H9 (cell line): ENCODE results near the gene VSTM4. TPM values are rescaled to one million over a fixed set of nuclear protein-coding genes. Genes with fewer than 3 reads are reported as not detected.

ENCODE experiments used
- DNase-seq: peaks from one replicate; pipeline ENCODE4 v3.0.0-alpha.2; 2017
- H2AFZ ChIP-seq: one replicate; pipeline ENCODE4 v1.6.1; 2013; ENCODE audit warnings: mild to moderate bottlenecking, low read length, control low read depth, moderate library complexity
- H2AK5ac ChIP-seq: 2 replicates; pipeline ENCODE4 v1.6.1; 2013; ENCODE audit warnings: low read length, control low read depth, mixed read lengths; ENCODE audit not compliant: insufficient read length
- H2BK120ac ChIP-seq: one replicate; pipeline ENCODE4 v1.6.1; 2013; ENCODE audit warnings: low read depth, mild to moderate bottlenecking, low read length, control low read depth, inconsistent platforms; ENCODE audit not compliant: poor library complexity, severe bottlenecking
- H2BK12ac ChIP-seq: 2 replicates; pipeline ENCODE4 v1.6.1; 2013; ENCODE audit warnings: low read length, control low read depth, mixed read lengths, low read depth; ENCODE audit not compliant: insufficient read length
- H2BK15ac ChIP-seq: 2 replicates; pipeline ENCODE4 v1.6.1; 2013; ENCODE audit warnings: low read depth, low read length, control low read depth
- H2BK20ac ChIP-seq: one replicate; pipeline ENCODE4 v1.6.1; 2013; ENCODE audit warnings: low read depth, mild to moderate bottlenecking, low read length, control low read depth, inconsistent platforms; ENCODE audit not compliant: poor library complexity, severe bottlenecking
- H2BK5ac ChIP-seq: 2 replicates; pipeline ENCODE4 v1.6.1; 2013; ENCODE audit warnings: low read length, control low read depth, mixed read lengths; ENCODE audit not compliant: insufficient read length
- H3K14ac ChIP-seq: 2 replicates; pipeline ENCODE4 v1.6.1; 2013; ENCODE audit warnings: low read length, control low read depth; ENCODE audit not compliant: insufficient read depth
- H3K18ac ChIP-seq: 2 replicates; pipeline ENCODE4 v1.6.1; 2013; ENCODE audit warnings: low read depth, mild to moderate bottlenecking, mixed read lengths, low read length, control low read depth; ENCODE audit not compliant: insufficient read length
- H3K23ac ChIP-seq: 2 replicates; pipeline ENCODE4 v1.6.1; 2013; ENCODE audit warnings: low read length, control low read depth, mixed read lengths, low read depth; ENCODE audit not compliant: insufficient read length
- H3K23me2 ChIP-seq: 2 replicates; pipeline ENCODE4 v1.6.1; 2013; ENCODE audit warnings: low read depth, mild to moderate bottlenecking, mixed read lengths, low read length, control low read depth; ENCODE audit not compliant: insufficient read length, poor library complexity, severe bottlenecking
- H3K27ac ChIP-seq: 2 replicates; pipeline ENCODE4 v1.5.1; 2013; ENCODE audit warnings: low read length, control low read depth, mixed read lengths, low read depth; ENCODE audit not compliant: insufficient read length
- H3K27me3 ChIP-seq: 2 replicates; pipeline ENCODE4 v1.6.1; 2013; ENCODE audit warnings: low read length, control low read depth, inconsistent platforms; ENCODE audit not compliant: insufficient read depth
- H3K4ac ChIP-seq: 2 replicates; pipeline ENCODE4 v1.6.1; 2013; ENCODE audit warnings: low read depth, mild to moderate bottlenecking, control low read depth, inconsistent platforms, low read length, moderate library complexity
- H3K4me1 ChIP-seq: 2 replicates; pipeline ENCODE4 v1.6.1; 2013; ENCODE audit warnings: low read length, control low read depth, inconsistent platforms; ENCODE audit not compliant: insufficient read depth
- H3K4me2 ChIP-seq: 2 replicates; pipeline ENCODE4 v1.6.1; 2013; ENCODE audit warnings: low read length, control low read depth, mixed read lengths; ENCODE audit not compliant: insufficient read length, insufficient read depth
- H3K56ac ChIP-seq: 2 replicates; pipeline ENCODE4 v1.6.1; 2013; ENCODE audit warnings: low read depth, mild to moderate bottlenecking, mixed read lengths, low read length, control low read depth; ENCODE audit not compliant: insufficient read length
- H3K79me1 ChIP-seq: 2 replicates; pipeline ENCODE4 v1.6.1; 2013; ENCODE audit warnings: low read depth, mild to moderate bottlenecking, moderate library complexity, low read length, control low read depth, inconsistent platforms; ENCODE audit not compliant: insufficient read depth, poor library complexity, severe bottlenecking
- H3K79me2 ChIP-seq: 2 replicates; pipeline ENCODE4 v1.6.1; 2013; ENCODE audit warnings: low read length, control low read depth, inconsistent platforms; ENCODE audit not compliant: insufficient read depth
- H3K9ac ChIP-seq: 2 replicates; pipeline ENCODE4 v1.6.1; 2013; ENCODE audit warnings: low read length, control low read depth, mixed read lengths; ENCODE audit not compliant: insufficient read length; ENCODE audit errors: extremely low read depth
- H3K9me3 ChIP-seq: one replicate; pipeline ENCODE4 v1.6.1; 2013; ENCODE audit warnings: low read depth, low read length, inconsistent platforms; ENCODE audit not compliant: control insufficient read depth
- H3T11ph ChIP-seq: one replicate; pipeline ENCODE4 v1.6.1; 2013; ENCODE audit warnings: mild to moderate bottlenecking, low read length, control low read depth, inconsistent platforms
- H4K20me1 ChIP-seq: one replicate; pipeline ENCODE4 v1.6.1; 2013; ENCODE audit not compliant: control insufficient read depth, insufficient read length, insufficient read depth
- H4K5ac ChIP-seq: 2 replicates; pipeline ENCODE4 v1.6.1; 2013; ENCODE audit warnings: low read depth, mild to moderate bottlenecking, mixed read lengths, low read length, control low read depth; ENCODE audit not compliant: insufficient read length
- H4K8ac ChIP-seq: replicated peaks from 2 replicates; pipeline ENCODE4 v1.6.1; 2013; ENCODE audit warnings: low read length, control low read depth, mixed read lengths, low read depth; ENCODE audit not compliant: insufficient read length
- H4K91ac ChIP-seq: 2 replicates; pipeline ENCODE4 v1.6.1; 2013; ENCODE audit warnings: low read depth, mild to moderate bottlenecking, moderate library complexity, mixed read lengths, low read length, control low read depth; ENCODE audit not compliant: insufficient read length
- H3K27ac Mint-ChIP-seq, 3 experiments: 2 replicates in 2 of 3; 3 replicates in 1 of 3; pipeline ENCODE4 v1.8.0; 2020 to 2021; ENCODE audit warnings: mixed read lengths in 3 of 3, mild to moderate bottlenecking in 1 of 3, moderate library complexity in 1 of 3
- H3K27me3 Mint-ChIP-seq: 2 replicates; pipeline ENCODE4 v1.8.0; 2021; ENCODE audit warnings: low read depth, mild to moderate bottlenecking, moderate library complexity, mixed read lengths
- H3K36me3 Mint-ChIP-seq, 3 experiments: 2 replicates in 2 of 3; 3 replicates in 1 of 3; pipeline ENCODE4 v1.8.0; 2020 to 2021; ENCODE audit warnings: low read depth in 3 of 3, mixed read lengths in 3 of 3; ENCODE audit not compliant: insufficient read depth in 1 of 3
- H3K4me1 Mint-ChIP-seq, 2 experiments: 2 replicates each; pipeline ENCODE4 v1.8.0; 2020; ENCODE audit warnings: mixed read lengths in 2 of 2
- H3K4me3 Mint-ChIP-seq, 2 experiments: 2 replicates in 1 of 2; 3 replicates in 1 of 2; pipeline ENCODE4 v1.8.0; 2020 to 2021; ENCODE audit warnings: mild to moderate bottlenecking in 2 of 2, mixed read lengths in 2 of 2, moderate library complexity in 1 of 2
- H3K9me3 Mint-ChIP-seq, 2 experiments: 2 replicates in 1 of 2; 3 replicates in 1 of 2; pipeline ENCODE4 v1.8.0; 2020; ENCODE audit warnings: mild to moderate bottlenecking in 2 of 2, mixed read lengths in 2 of 2, moderate library complexity in 1 of 2
- WGBS: extraction: QIAGEN DNeasy Blood & Tissue Kit; methylation state at CpG from one replicate; pipeline ENCODE4 v1.1.7; 2013; ENCODE audit warnings: missing lambda C conversion rate, low lambda C conversion rate, mixed read lengths; ENCODE audit not compliant: insufficient read length; ENCODE audit errors: extremely low coverage; 5-methylcytosine and 5-hydroxymethylcytosine counted together
- total RNA-seq: library from RNA; stranded (reverse); gene quantifications from 2 replicates; pipeline ENCODE4 v1.2.1, GENCODE V29; 2021
- TF ChIP-seq, protein P1 (sequence below): fragments of 200-600 bp; sonication (generic); conservative IDR thresholded peaks from 3 replicates; pipeline ENCODE4 v1.8.0; 2021; ENCODE audit warnings: antibody characterized with exemption, mild to moderate bottlenecking

Gene VSTM4
- total RNA-seq, 1 experiment from 2014 or later: 0.44 TPM

DNA sequence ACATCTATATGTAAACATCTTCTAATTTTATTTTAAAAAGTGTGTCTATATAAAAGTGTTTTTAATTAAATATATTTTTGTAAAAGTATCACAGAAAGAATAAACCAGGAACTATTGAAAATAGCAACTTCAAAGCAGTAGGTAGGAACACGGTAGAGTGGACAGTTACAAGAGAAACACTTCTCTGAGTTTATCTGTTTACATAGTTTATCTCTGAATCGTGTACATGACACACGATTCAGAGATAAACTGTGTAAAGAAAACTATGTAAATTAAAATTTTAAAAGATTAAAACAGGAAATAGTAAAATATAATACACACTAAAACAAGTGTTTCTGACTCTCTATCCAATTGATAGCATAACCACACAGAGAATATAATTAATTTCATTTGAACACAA is 43.6 kb upstream of the VSTM4 start:
- Histone ChIP-seq H2BK20ac (no peak overlapping the region), H3T11ph (no peak overlapping the region), H3K18ac (no peak overlapping the region), H3K4me2 (no peak overlapping the region), H2BK120ac (no peak overlapping the region), H4K5ac (no peak overlapping the region), H2BK15ac (no peak overlapping the region), H3K27ac (no peak overlapping the region), H3K79me2 (no peaks in the 10 kb centered on the region), H3K9ac (no peak overlapping the region), H3K4me1 (no peaks in the 10 kb centered on the region; the same call in 1 of the 2 replicates), H3K23me2 (no peaks in the 10 kb centered on the region), H4K20me1 (no peaks in the 10 kb centered on the region), H4K91ac (no peak overlapping the region), H3K4ac (no peak overlapping the region), H2AK5ac (no peak overlapping the region), H3K9me3 (no peaks in the 10 kb centered on the region), H2BK12ac (no peak overlapping the region), H3K23ac (no peak overlapping the region), H3K14ac (no peak overlapping the region), H4K8ac (no peak overlapping the region), H3K56ac (no peak overlapping the region), H3K79me1 (no peaks in the 10 kb centered on the region), H3K27me3 (no peaks in the 10 kb centered on the region), H2AFZ (no peak overlapping the region), H2BK5ac (no peak overlapping the region)
- H3K36me3 Mint-ChIP-seq: peaks cover 0 to 9% (median 1%) of the 10 kb centered on the region in 3 experiments; a peak in 3 of 7 replicates
- WGBS: no CpG with 5 or more reads among the region's 3 CpGs
- peaks cover 26 to 29% of the 10 kb centered on the region in 2 experiments for H3K4me1 Mint-ChIP-seq
- no peak overlapping the region for H3K4me3 Mint-ChIP-seq
- no peak for DNase-seq
- H3K27ac Mint-ChIP-seq: no peak overlapping the region
- H3K9me3 Mint-ChIP-seq: peaks cover 0 to 6% of the 10 kb centered on the region in 2 experiments; a peak in 2 of 5 replicates
- TF ChIP-seq, protein P1, sequence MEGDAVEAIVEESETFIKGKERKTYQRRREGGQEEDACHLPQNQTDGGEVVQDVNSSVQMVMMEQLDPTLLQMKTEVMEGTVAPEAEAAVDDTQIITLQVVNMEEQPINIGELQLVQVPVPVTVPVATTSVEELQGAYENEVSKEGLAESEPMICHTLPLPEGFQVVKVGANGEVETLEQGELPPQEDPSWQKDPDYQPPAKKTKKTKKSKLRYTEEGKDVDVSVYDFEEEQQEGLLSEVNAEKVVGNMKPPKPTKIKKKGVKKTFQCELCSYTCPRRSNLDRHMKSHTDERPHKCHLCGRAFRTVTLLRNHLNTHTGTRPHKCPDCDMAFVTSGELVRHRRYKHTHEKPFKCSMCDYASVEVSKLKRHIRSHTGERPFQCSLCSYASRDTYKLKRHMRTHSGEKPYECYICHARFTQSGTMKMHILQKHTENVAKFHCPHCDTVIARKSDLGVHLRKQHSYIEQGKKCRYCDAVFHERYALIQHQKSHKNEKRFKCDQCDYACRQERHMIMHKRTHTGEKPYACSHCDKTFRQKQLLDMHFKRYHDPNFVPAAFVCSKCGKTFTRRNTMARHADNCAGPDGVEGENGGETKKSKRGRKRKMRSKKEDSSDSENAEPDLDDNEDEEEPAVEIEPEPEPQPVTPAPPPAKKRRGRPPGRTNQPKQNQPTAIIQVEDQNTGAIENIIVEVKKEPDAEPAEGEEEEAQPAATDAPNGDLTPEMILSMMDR: no peak
- H3K27me3 Mint-ChIP-seq: peaks cover 5% of the 10 kb centered on the region; the same call in 1 of the 2 replicates
